Brain microvascular endothelial cell (primary cell): ENCODE data around the gene MFN2.
A peak's percentile ranks its signal among the peaks of the same experiment; 100 is the strongest.

ENCODE experiments used
- DNase-seq: peaks from one replicate; pipeline ENCODE4 v3.0.0-alpha.2; 2020
- H3K27ac ChIP-seq: fragments of 250-450 bp; sonication (Bioruptor Pico); 2 replicates; pipeline ENCODE4 v1.5.1; 2020; ENCODE audit warnings: mild to moderate bottlenecking, moderate library complexity
- H3K27me3 ChIP-seq: fragments of 250-450 bp; sonication (Bioruptor Pico); replicated peaks from 2 replicates; pipeline ENCODE4 v1.5.1; 2020; ENCODE audit warnings: mild to moderate bottlenecking
- H3K36me3 ChIP-seq: fragments of 250-450 bp; sonication (Bioruptor Pico); replicated peaks from 2 replicates; pipeline ENCODE4 v1.5.1; 2020; ENCODE audit warnings: mild to moderate bottlenecking
- H3K4me3 ChIP-seq: 2 replicates; pipeline ENCODE4 v1.5.1; 2011; ENCODE audit warnings: low read depth, mild to moderate bottlenecking, control low read depth, low read length, moderate library complexity
- in situ Hi-C: cut with HindIII; loops from 2 replicates; pipeline ENCODE4 v1.10.0; 2017; ENCODE audit warnings: low sequenced_read_pairs, low pct_ligation_motif_present
- TF ChIP-seq, protein P1 (sequence below): IDR thresholded peaks from 2 replicates; pipeline ENCODE4 v1.5.1; 2011; ENCODE audit warnings: low read depth, mild to moderate bottlenecking, moderate library complexity, low read length, control low read depth, inconsistent platforms; ENCODE audit errors: missing control alignments

The MFN2 gene

DNA sequence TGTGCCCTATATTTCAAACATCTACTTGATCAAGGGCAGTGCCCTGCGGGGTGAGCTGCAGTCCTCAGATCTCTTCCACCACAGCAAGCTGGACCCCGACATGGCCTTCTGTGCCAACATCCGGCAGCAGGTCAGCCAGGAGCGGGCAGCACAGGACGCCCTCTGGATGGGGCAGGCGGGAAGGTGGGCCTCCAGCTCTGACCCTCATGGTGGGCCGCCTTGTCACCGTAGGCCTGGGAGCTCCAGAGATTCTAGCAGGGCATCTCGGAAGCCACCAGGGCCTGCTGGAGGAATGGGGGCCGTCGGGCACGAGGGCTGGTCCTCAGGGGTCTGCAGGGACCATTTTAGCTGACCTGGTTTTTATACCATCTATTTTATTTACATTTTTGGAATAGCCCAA is 15.6 kb upstream of the MFN2 start:
- peaks cover 77% of the 10 kb centered on the region for H3K36me3 ChIP-seq
- H3K27me3 ChIP-seq, result no peaks in the 10 kb centered on the region
- no peak for DNase-seq
- no peak overlapping the region for H3K27ac ChIP-seq
- TF ChIP-seq, protein P1, sequence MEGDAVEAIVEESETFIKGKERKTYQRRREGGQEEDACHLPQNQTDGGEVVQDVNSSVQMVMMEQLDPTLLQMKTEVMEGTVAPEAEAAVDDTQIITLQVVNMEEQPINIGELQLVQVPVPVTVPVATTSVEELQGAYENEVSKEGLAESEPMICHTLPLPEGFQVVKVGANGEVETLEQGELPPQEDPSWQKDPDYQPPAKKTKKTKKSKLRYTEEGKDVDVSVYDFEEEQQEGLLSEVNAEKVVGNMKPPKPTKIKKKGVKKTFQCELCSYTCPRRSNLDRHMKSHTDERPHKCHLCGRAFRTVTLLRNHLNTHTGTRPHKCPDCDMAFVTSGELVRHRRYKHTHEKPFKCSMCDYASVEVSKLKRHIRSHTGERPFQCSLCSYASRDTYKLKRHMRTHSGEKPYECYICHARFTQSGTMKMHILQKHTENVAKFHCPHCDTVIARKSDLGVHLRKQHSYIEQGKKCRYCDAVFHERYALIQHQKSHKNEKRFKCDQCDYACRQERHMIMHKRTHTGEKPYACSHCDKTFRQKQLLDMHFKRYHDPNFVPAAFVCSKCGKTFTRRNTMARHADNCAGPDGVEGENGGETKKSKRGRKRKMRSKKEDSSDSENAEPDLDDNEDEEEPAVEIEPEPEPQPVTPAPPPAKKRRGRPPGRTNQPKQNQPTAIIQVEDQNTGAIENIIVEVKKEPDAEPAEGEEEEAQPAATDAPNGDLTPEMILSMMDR, result no peak
- H3K4me3 ChIP-seq, result no peak overlapping the region
- in situ Hi-C loops, result no loop called here

GRCh38 chr1:11967028-11967547 is 13.2 kb upstream of the MFN2 start:
- no peaks in the 10 kb centered on the region for H3K27me3 ChIP-seq
- H3K27ac ChIP-seq, result no peak overlapping the region
- H3K4me3 ChIP-seq, result no peak overlapping the region
- H3K36me3 ChIP-seq, result peaks cover 67% of the 10 kb centered on the region
- TF ChIP-seq, protein P1, result peak; percentile 59
- no peak for DNase-seq
- in situ Hi-C loops, result no loop called here

- no peak for DNase-seq
- Histone ChIP-seq H3K27ac (no peak overlapping the region), H3K36me3 (peaks cover 71% of the 10 kb centered on the region), H3K27me3 (no peaks in the 10 kb centered on the region), H3K4me3 (no peak overlapping the region)
- TF ChIP-seq, protein P1, result no peak
- in situ Hi-C loops, result no loop called here
Measured at GRCh38 chr1:11970441-11971185, 9.6 kb upstream of the MFN2 start.

- TF ChIP-seq, protein P1, result no peak
- no peak overlapping the region for H3K27ac ChIP-seq
- no peak overlapping the region for H3K4me3 ChIP-seq
- H3K27me3 ChIP-seq, result no peaks in the 10 kb centered on the region
- no peak for DNase-seq
- in situ Hi-C loops, result no loop called here
- H3K36me3 ChIP-seq, result peaks cover 33% of the 10 kb centered on the region
Measured at GRCh38 chr1:11977625-11978024, 2.6 kb upstream of the MFN2 start.

DNA sequence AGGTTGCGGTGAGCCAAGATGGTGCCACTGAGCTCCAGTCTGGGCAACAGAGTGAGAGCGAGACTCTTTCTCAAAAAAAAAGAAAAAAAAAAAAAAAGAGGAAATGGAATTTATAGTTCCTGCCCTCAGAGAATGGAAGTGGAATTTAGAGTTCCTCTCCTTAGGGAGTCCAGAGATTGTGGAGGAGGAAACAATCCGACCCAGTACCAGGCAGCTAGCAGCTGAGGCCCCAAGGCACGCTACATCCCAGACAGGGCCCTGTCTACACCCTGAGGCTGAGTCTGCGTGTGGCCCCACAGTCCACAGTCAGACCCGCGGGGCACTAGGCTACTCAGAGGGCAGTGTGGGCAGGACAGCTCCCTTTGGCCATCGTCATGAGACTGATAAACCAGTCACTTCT is 1.9 kb upstream of the MFN2 start:
- Histone ChIP-seq H3K4me3 (no peak overlapping the region), H3K36me3 (peaks cover 30% of the 10 kb centered on the region), H3K27ac (no peak overlapping the region), H3K27me3 (no peaks in the 10 kb centered on the region)
- TF ChIP-seq, protein P1, result no peak
- in situ Hi-C loops, result no loop called here
- DNase-seq, result no peak
